ENCODE measurements around the gene IGFBP5.

Gene IGFBP5

GRCh38 chr2:216636551-216637450 lies 58.5 kb downstream of the IGFBP5 start:
- Histone ChIP-seq H3K4me3 (ENCODE audit: low read length) (no peak overlapping the region), H3K4me2 (ENCODE audit: low read length) (no peak overlapping the region), H3K9me2 (replicated peaks; ENCODE audit: control insufficient read depth, low read length) (no peaks in the 10 kb centered on the region), H3K4me1 (ENCODE audit: control insufficient read depth, low read length) (peaks cover 8% of the 10 kb centered on the region), H3K36me3 (ENCODE audit: control insufficient read depth, low read length) (no peaks in the 10 kb centered on the region), H3K27ac (ENCODE audit: low read depth, low read length) (no peak overlapping the region), H3K9me3 (ENCODE audit: control insufficient read depth, insufficient read depth, low read length) (no peaks in the 10 kb centered on the region), H3F3A (ENCODE audit: control insufficient read depth, insufficient read depth) (no peaks in the 10 kb centered on the region), H4K20me1 (ENCODE audit: control insufficient read depth, insufficient read depth, low read depth, low read length) (no peaks in the 10 kb centered on the region), H3K79me2 (ENCODE audit: control insufficient read depth, low read length) (no peaks in the 10 kb centered on the region), H3K27me3 (ENCODE audit: control insufficient read depth, low read length) (peaks cover 38% of the 10 kb centered on the region)
- no peak for TF ChIP-seq EZH2phosphoT487 (IDR thresholded peaks at IDR 0.05; ENCODE audit: borderline replicate concordance, low read length)
- no peak for TF ChIP-seq CTCF (IDR thresholded peaks at IDR 0.05; ENCODE audit: low read depth, low read length, poor library complexity, severe bottlenecking)

DNA sequence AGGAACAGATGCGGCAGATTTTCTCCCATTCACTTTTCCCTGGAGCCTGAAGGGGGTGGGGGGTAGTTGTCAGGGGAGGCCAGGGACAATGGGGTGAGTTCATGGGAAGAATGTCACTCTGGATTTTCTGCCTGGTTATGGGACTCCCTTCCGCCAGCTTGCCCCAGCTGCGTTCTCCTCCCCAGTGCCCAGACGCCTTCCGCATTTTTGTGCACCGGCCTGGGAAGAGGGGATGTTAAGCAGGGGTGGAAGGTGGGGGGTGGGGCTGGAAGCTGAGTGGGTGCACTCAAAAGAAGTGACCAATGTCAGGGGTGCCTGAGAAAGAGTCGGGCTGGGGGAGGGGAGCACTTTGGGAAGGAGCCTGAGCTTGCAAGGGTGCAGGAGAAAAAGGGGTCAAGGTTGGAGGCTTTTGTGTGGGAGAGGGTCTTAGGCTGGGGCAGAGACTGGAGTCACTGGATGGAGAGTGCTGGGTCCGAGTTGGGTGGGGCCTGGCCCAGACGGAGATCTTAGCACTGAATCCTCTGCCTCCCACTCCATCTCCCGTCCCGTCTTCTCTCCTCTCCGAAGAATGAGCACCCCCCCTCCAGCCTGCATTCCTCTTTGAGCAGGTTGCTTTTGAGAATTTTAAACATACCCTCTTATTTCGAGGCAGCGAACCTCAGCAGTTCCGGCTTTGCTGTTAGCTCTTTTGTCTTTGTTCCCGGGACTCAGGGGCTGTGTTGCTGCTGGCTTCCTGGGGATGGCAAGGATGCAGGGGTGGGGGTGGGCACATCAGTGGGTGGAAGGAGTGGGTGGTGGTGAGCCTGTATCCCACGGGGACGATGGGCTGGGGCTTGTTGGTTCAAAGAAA lies 59.4 kb downstream of the IGFBP5 start:
- no peak for TF ChIP-seq EZH2phosphoT487 (IDR thresholded peaks at IDR 0.05; ENCODE audit: borderline replicate concordance, low read length)
- TF ChIP-seq CTCF (IDR thresholded peaks at IDR 0.05; ENCODE audit: low read depth, low read length, poor library complexity, severe bottlenecking): no peak
- no peak overlapping the region for H3K27ac ChIP-seq (ENCODE audit: low read depth, low read length)
- no peaks in the 10 kb centered on the region for H4K20me1 ChIP-seq (ENCODE audit: control insufficient read depth, insufficient read depth, low read depth, low read length)
- H3K9me3 ChIP-seq (ENCODE audit: control insufficient read depth, insufficient read depth, low read length): no peaks in the 10 kb centered on the region
- no peaks in the 10 kb centered on the region for H3K9me2 ChIP-seq (replicated peaks; ENCODE audit: control insufficient read depth, low read length)
- no peaks in the 10 kb centered on the region for H3K79me2 ChIP-seq (ENCODE audit: control insufficient read depth, low read length)
- peaks cover 8% of the 10 kb centered on the region for H3K4me1 ChIP-seq (ENCODE audit: control insufficient read depth, low read length)
- H3K36me3 ChIP-seq (ENCODE audit: control insufficient read depth, low read length): no peaks in the 10 kb centered on the region
- peak overlapping the region; percentile 16 for H3K4me3 ChIP-seq (ENCODE audit: low read length)
- peak overlapping the region; percentile 29; the same call in 1 of the 2 replicates for H3K4me2 ChIP-seq (ENCODE audit: low read length)
- H3K27me3 ChIP-seq (ENCODE audit: control insufficient read depth, low read length): peaks cover 38% of the 10 kb centered on the region
- no peaks in the 10 kb centered on the region for H3F3A ChIP-seq (ENCODE audit: control insufficient read depth, insufficient read depth)

DNA sequence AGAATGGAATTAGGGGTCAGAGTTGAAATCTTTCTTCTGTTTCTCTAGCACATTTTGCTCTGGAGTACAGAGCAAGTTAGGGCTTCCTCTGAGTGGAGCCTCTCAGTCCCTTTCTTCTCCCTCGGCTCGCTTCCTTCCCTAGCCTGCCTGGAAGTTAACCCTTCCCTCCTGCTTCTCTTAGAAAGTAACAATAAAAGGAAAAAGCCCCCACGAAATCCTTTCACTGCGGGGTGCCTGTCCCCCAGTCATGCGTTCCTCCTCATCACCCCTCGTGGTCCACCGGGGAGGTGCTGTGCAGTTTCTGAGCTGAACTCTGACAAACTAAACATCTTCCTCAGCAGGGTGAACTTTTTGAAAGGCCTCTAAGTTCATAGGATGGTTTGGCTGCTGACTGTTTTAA lies 60.2 kb downstream of the IGFBP5 start:
- Histone ChIP-seq H4K20me1 (ENCODE audit: control insufficient read depth, insufficient read depth, low read depth, low read length) (no peaks in the 10 kb centered on the region), H3K4me3 (ENCODE audit: low read length) (peak overlapping the region; percentile 16), H3K9me2 (replicated peaks; ENCODE audit: control insufficient read depth, low read length) (no peaks in the 10 kb centered on the region), H3K27ac (ENCODE audit: low read depth, low read length) (no peak overlapping the region), H3K9me3 (ENCODE audit: control insufficient read depth, insufficient read depth, low read length) (no peaks in the 10 kb centered on the region), H3K4me2 (ENCODE audit: low read length) (peak overlapping the region; percentile 29; the same call in 1 of the 2 replicates), H3K36me3 (ENCODE audit: control insufficient read depth, low read length) (no peaks in the 10 kb centered on the region), H3K79me2 (ENCODE audit: control insufficient read depth, low read length) (no peaks in the 10 kb centered on the region), H3F3A (ENCODE audit: control insufficient read depth, insufficient read depth) (no peaks in the 10 kb centered on the region), H3K4me1 (ENCODE audit: control insufficient read depth, low read length) (peaks cover 8% of the 10 kb centered on the region), H3K27me3 (ENCODE audit: control insufficient read depth, low read length) (peaks cover 38% of the 10 kb centered on the region)
- no peak for TF ChIP-seq EZH2phosphoT487 (IDR thresholded peaks at IDR 0.05; ENCODE audit: borderline replicate concordance, low read length)
- TF ChIP-seq CTCF (IDR thresholded peaks at IDR 0.05; ENCODE audit: low read depth, low read length, poor library complexity, severe bottlenecking): no peak

Data from DOHH2 (cell line).